GM23248 (cell line): ENCODE measurements around the gene BRAF. TPM values are rescaled to one million over a fixed set of nuclear protein-coding genes. Genes with fewer than 3 reads are reported as not detected.
"Not testable (repeated sequence)": the region's sequence is repeated elsewhere in the genome, so short reads cannot be mapped to it uniquely, and the experiment has no call there.

ENCODE experiments used
- DNase-seq: peaks from one replicate; pipeline ENCODE4 v3.0.0-alpha.2; 2015
- H2AFZ ChIP-seq: fragments of 200-600 bp; sonication (generic); 2 replicates; pipeline ENCODE4 v1.6.1; 2016; ENCODE audit warnings: antibody characterized with exemption
- H3F3A ChIP-seq: fragments of 200-600 bp; sonication (generic); 2 replicates; pipeline ENCODE4 v1.6.1; 2016; ENCODE audit warnings: mild to moderate bottlenecking, antibody characterized with exemption, mixed run types; ENCODE audit not compliant: insufficient read depth
- H3K27ac ChIP-seq: fragments of 200-600 bp; sonication (generic); 2 replicates; pipeline ENCODE4 v1.5.1; 2016; ENCODE audit warnings: mild to moderate bottlenecking
- H3K27me3 ChIP-seq: fragments of 200-600 bp; sonication (generic); replicated peaks from 2 replicates; pipeline ENCODE4 v1.6.1; 2016; ENCODE audit warnings: mild to moderate bottlenecking; ENCODE audit not compliant: insufficient read depth
- H3K36me3 ChIP-seq: fragments of 200-600 bp; sonication (generic); 2 replicates; pipeline ENCODE4 v1.6.1; 2016; ENCODE audit warnings: low read depth, mild to moderate bottlenecking
- H3K4me1 ChIP-seq: fragments of 200-600 bp; sonication (generic); 2 replicates; pipeline ENCODE4 v1.6.1; 2016; ENCODE audit warnings: mild to moderate bottlenecking; ENCODE audit not compliant: insufficient read depth
- H3K4me2 ChIP-seq: fragments of 200-600 bp; sonication (generic); one replicate; pipeline ENCODE4 v1.6.1; 2016; ENCODE audit warnings: mild to moderate bottlenecking; ENCODE audit not compliant: unreplicated experiment
- H3K4me3 ChIP-seq: fragments of 200-600 bp; sonication (generic); 2 replicates; pipeline ENCODE4 v1.5.1; 2016; ENCODE audit warnings: mild to moderate bottlenecking
- H3K79me2 ChIP-seq: fragments of 200-600 bp; sonication (generic); 2 replicates; pipeline ENCODE4 v1.6.1; 2016; ENCODE audit warnings: mild to moderate bottlenecking; ENCODE audit not compliant: insufficient read depth
- H3K9ac ChIP-seq: fragments of 200-600 bp; sonication (generic); 2 replicates; pipeline ENCODE4 v1.6.1; 2016; ENCODE audit warnings: mild to moderate bottlenecking
- H3K9me2 ChIP-seq: fragments of 200-600 bp; sonication (generic); 2 replicates; pipeline ENCODE4 v1.6.1; 2016; ENCODE audit warnings: mixed run types, mild to moderate bottlenecking, moderate library complexity; ENCODE audit not compliant: insufficient read depth
- H3K9me3 ChIP-seq: fragments of 200-600 bp; sonication (generic); one replicate; pipeline ENCODE4 v1.6.1; 2017; ENCODE audit warnings: low read depth
- H4K20me1 ChIP-seq: fragments of 200-600 bp; sonication (generic); 2 replicates; pipeline ENCODE4 v1.6.0; 2016; ENCODE audit not compliant: insufficient read depth
- EZH2 ChIP-seq: fragments of 200-600 bp; sonication (generic); IDR thresholded peaks from 2 replicates; pipeline ENCODE4 v1.6.1; 2018; ENCODE audit warnings: antibody characterized with exemption, mild to moderate bottlenecking; ENCODE audit not compliant: insufficient read depth, poor library complexity, severe bottlenecking
- EZH2phosphoT487 ChIP-seq: fragments of 200-600 bp; sonication (generic); IDR thresholded peaks from 2 replicates; pipeline ENCODE4 v1.6.1; 2018; ENCODE audit warnings: antibody characterized with exemption, moderate library complexity, mild to moderate bottlenecking, low read depth; ENCODE audit not compliant: insufficient read depth
- WGBS, 2 experiments: methylation state at CpG; one replicate each; pipeline ENCODE4 v1.1.6; 2015 to 2017; ENCODE audit warnings: low lambda C conversion rate in 2 of 2, low coverage in 1 of 2; ENCODE audit errors: missing lambda C conversion rate in 2 of 2; 5-methylcytosine and 5-hydroxymethylcytosine counted together
- in situ Hi-C: fragments of 300-500 bp; cut with MboI; formaldehyde crosslinking; loops from 2 replicates; pipeline ENCODE4 v1.15.0; 2020
- polyA plus RNA-seq: library from polyadenylated mRNA; unstranded; fragments of >200 nt; fragmentation: Nextera tagmentation; extraction: Ambion mirVana; gene quantifications from 2 replicates; pipeline ENCODE4 v1.2.1, GENCODE V29; 2016
- total RNA-seq: library from RNA; depleted of rRNA; stranded (reverse); fragments of >200 nt; shearing (Covaris generic); gene quantifications from 2 replicates; pipeline ENCODE4 v1.2.3, GENCODE V29; 2014

Gene BRAF
- total and polyA plus RNA-seq, 2 experiments from 2014 or later: 5.8 to 11.0 TPM

DNA sequence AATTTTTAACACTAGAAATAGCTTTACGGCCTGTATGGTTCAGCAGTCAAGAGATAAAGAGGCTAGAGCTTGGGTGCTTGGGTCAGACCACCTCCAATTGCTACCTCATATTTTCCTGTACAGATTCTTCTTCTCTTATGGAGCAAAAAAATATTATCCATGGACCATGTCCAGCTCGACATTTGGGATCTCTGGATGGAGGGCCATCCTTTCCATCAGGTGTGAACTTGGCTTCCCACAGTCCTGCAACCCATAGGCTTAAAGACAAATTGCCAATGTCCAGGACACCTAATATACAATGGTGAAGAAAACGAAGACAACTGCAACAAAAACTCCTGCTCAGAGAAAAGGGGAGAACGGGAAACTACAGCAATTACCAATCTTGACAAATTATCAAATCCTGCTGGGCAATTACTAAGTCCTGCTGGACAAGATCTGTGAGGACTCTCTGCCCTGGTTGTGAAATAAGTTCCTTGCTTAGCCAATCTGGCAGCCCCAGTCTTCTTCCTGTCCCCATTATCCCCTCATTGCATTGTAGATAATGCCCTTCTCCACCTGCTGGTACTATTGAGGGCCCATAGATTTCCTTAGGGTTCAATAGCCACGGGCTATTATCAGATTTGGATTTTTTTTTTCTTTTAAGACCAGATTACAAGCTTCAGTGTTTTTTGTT lies 42.0 kb upstream of the BRAF start:
- no peak overlapping the region for H2AFZ ChIP-seq
- H3K9ac ChIP-seq: no peak overlapping the region
- no peak overlapping the region for H3K4me2 ChIP-seq
- in situ Hi-C loops: no loop called here
- H3K4me3 ChIP-seq: no peak overlapping the region
- no peaks in the 10 kb centered on the region for H3K79me2 ChIP-seq
- H3K36me3 ChIP-seq: no peaks in the 10 kb centered on the region
- no peaks in the 10 kb centered on the region for H4K20me1 ChIP-seq
- no peak for TF ChIP-seq EZH2phosphoT487
- TF ChIP-seq EZH2: no peak
- no peak for DNase-seq
- WGBS, 2 experiments: 12 to 14% methylated on average over 5 of the region's 5 CpGs
- H3K27me3 ChIP-seq: no peaks in the 10 kb centered on the region
- no peaks in the 10 kb centered on the region for H3K4me1 ChIP-seq
- H3K9me2 ChIP-seq: no peaks in the 10 kb centered on the region
- no peaks in the 10 kb centered on the region for H3K9me3 ChIP-seq
- no peak overlapping the region for H3K27ac ChIP-seq
- H3F3A ChIP-seq: no peaks in the 10 kb centered on the region

GRCh38 chr7:140961117-140961516 lies 36.4 kb upstream of the BRAF start:
- no peak overlapping the region for H3K27ac ChIP-seq
- no peaks in the 10 kb centered on the region for H3K36me3 ChIP-seq
- no peaks in the 10 kb centered on the region for H4K20me1 ChIP-seq
- H3K4me3 ChIP-seq: no peak overlapping the region
- no peaks in the 10 kb centered on the region for H3F3A ChIP-seq
- H3K27me3 ChIP-seq: no peaks in the 10 kb centered on the region
- no peaks in the 10 kb centered on the region for H3K9me3 ChIP-seq
- in situ Hi-C loops: no loop called here
- WGBS, 2 experiments: 58 to 72% methylated on average over 4 of the region's 4 CpGs
- no peak overlapping the region for H2AFZ ChIP-seq
- no peak overlapping the region for H3K4me2 ChIP-seq
- no peaks in the 10 kb centered on the region for H3K9me2 ChIP-seq
- no peaks in the 10 kb centered on the region for H3K4me1 ChIP-seq
- TF ChIP-seq EZH2 (no peak), EZH2phosphoT487 (no peak)
- DNase-seq: no peak
- H3K9ac ChIP-seq: no peak overlapping the region
- H3K79me2 ChIP-seq: no peaks in the 10 kb centered on the region

GRCh38 chr7:140956997-140957396 lies 32.3 kb upstream of the BRAF start:
- H3K9me2 ChIP-seq, H3K9ac ChIP-seq, H3K4me3 ChIP-seq, H3K27ac ChIP-seq, H3K4me1 ChIP-seq, H4K20me1 ChIP-seq, H3F3A ChIP-seq, H3K79me2 ChIP-seq, H3K9me3 ChIP-seq, DNase-seq, in situ Hi-C loops, H2AFZ ChIP-seq, H3K27me3 ChIP-seq, H3K4me2 ChIP-seq, H3K36me3 ChIP-seq: not testable (repeated sequence)
- WGBS, 2 experiments: 74 to 86% methylated on average over 19 to 25 of the region's 25 CpGs

GRCh38 chr7:140945940-140946339 lies 21.2 kb upstream of the BRAF start:
- DNase-seq: no peak
- TF ChIP-seq EZH2: no peak
- H3K79me2 ChIP-seq: no peaks in the 10 kb centered on the region
- H3K36me3 ChIP-seq: no peaks in the 10 kb centered on the region
- no peaks in the 10 kb centered on the region for H3F3A ChIP-seq
- no peaks in the 10 kb centered on the region for H3K27me3 ChIP-seq
- no peak overlapping the region for H3K4me3 ChIP-seq
- H3K27ac ChIP-seq: no peak overlapping the region
- 28 to 39% methylated on average over 2 of the region's 2 CpGs for WGBS, 2 experiments
- H3K4me1 ChIP-seq: no peaks in the 10 kb centered on the region
- H3K9me3 ChIP-seq: no peaks in the 10 kb centered on the region
- no peak overlapping the region for H3K4me2 ChIP-seq
- H3K9ac ChIP-seq: no peak overlapping the region
- no peaks in the 10 kb centered on the region for H4K20me1 ChIP-seq
- no peaks in the 10 kb centered on the region for H3K9me2 ChIP-seq
- no peak overlapping the region for H2AFZ ChIP-seq
- in situ Hi-C loops: no loop called here

DNA sequence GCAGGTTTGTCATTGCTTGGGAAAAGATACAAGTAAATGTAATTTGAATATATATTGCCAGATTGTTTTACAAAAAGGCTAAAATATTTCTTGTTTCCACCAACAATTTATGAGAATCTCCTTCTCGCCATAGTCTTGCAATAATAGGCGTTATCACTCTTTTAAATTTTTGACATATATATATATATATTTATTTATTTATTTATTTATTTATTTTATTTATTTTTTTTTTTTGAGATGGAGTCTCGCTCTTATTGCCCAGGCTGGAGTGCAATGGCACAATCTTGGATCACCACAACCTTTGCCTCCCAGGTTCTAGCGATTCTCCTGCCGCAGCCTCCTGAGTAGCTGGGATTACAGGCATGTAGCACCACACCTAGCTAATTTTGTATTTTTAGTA lies 17.5 kb upstream of the BRAF start:
- H3K9me3 ChIP-seq, H3K4me1 ChIP-seq, H3K9ac ChIP-seq, H3K4me2 ChIP-seq, H4K20me1 ChIP-seq, H3F3A ChIP-seq, in situ Hi-C loops, H3K9me2 ChIP-seq, H2AFZ ChIP-seq, H3K27me3 ChIP-seq, H3K27ac ChIP-seq, H3K36me3 ChIP-seq, H3K79me2 ChIP-seq, H3K4me3 ChIP-seq, DNase-seq: not testable (repeated sequence)
- WGBS, 2 experiments: 74 to 87% methylated on average over 5 of the region's 5 CpGs
